HG03139 (cell line): ENCODE results near the gene RTCA.
"Not testable (repeated sequence)": the region's sequence is repeated elsewhere in the genome, so short reads cannot be mapped to it uniquely, and the experiment has no call there.

Experiments
- ATAC-seq: cut with Tn5 transposase; IDR thresholded peaks from one replicate; pipeline ENCODE4 v1.9.1; 2021; ENCODE audit not compliant: unreplicated experiment

RTCA gene

DNA sequence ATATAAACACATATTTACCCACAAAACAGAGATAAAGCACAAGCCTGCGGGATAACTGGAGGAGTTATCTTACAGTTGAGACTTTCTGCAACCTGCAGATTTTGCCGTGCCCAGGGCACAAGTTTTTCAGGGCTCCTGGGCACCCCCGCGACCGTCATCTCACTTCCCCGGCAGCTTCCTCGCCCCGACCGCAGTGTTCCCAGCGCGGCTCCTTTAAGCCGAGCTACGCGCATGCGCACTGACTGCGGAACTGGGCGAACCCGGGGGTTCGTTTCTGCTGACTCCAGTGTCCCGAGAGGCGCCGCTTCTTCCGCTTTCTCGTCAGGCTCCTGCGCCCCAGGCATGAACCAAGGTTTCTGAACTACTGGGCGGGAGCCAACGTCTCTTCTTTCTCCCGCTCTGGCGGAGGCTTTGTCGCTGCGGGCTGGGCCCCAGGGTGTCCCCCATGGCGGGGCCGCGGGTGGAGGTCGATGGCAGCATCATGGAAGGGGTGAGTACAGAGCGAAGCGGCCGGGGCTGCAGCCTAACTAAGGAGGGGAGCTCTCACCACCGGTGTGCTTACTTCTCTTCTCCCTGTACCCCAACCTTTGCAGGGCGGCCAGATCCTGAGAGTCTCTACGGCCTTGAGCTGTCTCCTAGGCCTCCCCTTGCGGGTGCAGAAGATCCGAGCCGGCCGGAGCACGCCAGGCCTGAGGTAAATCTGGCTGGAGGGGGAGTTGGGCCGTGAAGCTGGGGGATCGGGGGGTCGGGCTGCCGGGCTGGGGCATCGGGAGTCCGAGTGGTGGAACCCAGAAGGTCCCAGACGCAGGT, at the start of gene RTCA:
Gene RTCA, plus strand, starts transcription at position 286 of the 810 bp plus-strand sequence. Its CDS starts 160 bp downstream, at position 446.
- ATAC-seq = peak; percentile 96

DNA sequence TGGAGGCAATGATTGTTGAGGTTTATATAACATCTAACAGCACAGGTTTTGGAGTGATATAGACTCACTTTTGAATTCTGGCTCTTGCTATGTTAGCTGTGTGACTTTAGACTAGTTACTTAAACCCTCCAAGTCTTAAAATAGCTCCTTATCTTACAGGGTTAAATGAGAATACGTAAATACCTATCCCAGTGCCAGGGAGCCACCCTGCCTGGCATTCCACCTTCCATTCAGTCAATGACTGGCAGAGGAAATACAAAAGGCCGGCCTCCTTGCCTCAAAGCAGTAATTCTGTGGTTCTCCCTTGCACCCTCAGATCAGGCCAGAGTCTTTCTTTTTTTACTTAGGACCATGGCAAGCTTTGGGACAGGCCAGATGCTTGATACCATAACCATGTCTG, 48.2 kb upstream of the RTCA start:
- ATAC-seq = no peak

DNA sequence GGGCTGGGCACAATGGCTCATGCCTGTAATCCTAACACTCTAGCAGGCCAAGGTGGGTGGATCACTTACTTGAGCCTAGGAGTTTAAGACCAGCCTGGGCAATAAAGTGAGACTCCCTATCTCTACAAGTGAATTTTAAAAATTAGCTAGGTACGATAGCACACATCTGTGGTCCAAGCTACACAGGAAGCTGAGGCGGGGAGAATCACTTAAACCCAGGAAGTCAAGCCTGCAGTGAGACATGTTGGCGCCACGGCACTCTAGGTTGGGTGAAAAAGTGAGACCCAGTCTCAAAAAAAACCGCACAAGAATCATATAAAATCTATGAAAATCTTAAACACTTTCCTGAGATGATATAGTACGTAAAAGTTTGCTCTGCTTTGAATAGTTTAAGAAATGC, 46.6 kb upstream of the RTCA start:
- ATAC-seq = no peak

DNA sequence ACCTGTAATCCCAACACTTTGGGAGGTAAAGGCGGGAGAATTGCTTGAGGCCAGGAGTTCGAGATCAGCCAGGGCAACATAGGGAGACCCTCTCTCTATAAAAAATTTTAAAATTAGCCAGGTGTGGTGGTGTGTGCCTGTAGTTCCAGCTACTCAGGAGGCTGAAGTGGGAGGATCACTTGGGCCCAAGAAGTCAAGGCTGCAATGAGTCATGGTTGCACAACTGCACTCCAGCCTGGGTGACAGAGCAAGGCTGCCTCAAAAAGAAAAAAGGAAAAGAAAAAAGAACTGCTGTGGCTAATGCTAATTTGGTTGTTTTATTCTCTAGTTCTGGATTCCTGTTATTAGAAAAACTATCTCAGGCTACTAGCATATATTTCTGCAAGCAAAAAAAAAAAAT, 46.1 kb upstream of the RTCA start:
- no peak for ATAC-seq

DNA sequence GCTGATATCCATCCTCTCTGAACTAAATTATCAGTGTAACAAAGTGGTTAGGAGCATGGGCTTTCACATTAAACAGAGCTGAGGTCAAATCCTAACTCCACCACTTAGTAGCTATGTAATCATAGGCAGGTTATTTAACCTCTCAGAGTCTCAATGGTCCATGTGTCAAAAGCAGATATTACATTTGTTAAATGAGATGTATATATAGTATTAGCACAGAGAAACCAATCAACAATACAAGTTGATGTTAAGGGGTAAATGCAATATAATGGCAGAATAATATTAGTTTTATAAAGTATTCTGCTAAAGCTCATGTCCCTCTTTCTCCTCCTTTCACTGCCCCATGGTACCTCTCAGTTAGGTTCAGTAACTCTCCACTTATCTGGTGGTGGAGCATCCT, 43.6 kb upstream of the RTCA start:
- ATAC-seq = no peak

DNA sequence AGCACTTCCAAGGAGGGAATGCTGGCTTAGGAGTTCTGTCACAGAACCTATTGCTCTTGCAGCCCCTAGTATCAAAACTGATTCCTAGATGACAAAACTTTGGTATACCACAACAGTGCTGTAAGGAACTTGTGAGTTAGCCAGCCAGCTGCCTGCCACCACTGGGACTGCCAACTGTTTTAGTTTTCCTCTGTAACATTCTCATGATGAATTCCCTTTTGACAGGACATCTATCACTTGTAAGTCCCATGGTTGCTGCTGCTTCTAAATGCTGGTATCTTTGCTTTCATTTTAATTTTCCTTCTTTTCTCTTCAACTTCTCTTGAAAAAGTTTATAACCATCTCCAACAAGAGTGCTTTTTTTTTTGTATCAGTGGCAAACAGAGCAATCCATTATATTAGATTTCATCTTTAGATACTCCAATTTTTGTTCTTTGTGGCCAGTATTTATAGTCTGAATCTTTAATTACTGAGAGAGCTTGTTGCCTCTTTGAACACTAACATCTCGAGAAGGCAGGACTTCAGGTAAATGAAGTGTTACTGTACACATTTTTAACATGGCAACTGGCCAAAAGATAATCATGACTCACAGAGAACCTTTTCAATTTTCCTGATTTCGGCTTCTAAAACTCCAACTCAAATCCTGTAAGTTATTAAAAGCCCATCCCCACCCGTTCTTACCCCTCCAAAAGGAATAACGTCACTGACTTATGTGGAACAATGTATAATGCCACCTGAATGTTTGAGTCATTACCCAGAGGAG, 36.2 kb upstream of the RTCA start:
- ATAC-seq = no peak

DNA sequence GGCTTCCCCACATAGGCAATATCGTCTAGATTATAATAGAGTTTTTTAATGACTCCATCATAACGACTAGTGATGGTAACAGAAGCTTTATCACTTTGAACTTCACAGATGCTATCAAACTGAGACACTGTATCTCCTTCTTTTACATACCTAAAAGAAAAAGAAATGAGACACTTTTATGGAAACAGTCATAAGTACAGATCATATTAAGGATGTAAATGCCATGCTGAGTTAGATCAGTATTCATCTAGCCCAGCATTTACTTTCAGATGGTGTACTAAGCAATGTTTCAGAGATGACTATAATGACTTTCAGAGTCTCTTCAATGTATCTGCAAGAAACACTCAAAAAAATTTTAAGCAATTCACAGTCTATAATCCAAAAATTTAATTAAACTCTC, 35.3 kb upstream of the RTCA start:
- ATAC-seq = no peak

DNA sequence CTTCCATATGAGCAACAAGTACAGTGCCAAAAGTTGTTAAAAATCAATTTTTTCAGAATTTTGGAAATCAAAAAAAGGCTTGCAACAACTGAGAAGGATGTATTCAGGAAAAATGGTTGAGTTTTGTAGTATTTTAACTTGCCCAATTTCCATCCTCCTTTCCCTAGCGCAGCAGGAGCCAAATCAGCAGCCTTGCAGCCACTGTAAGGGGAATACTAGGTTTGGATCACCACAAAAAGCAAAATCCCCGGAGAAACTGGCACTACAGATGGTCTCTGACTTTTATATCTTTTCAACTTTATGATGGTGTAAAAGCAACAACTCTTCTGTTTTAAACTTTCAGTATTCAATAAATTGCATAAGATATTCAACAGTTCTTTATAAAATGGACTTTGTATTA, 34.3 kb upstream of the RTCA start:
- ATAC-seq = no peak

DNA sequence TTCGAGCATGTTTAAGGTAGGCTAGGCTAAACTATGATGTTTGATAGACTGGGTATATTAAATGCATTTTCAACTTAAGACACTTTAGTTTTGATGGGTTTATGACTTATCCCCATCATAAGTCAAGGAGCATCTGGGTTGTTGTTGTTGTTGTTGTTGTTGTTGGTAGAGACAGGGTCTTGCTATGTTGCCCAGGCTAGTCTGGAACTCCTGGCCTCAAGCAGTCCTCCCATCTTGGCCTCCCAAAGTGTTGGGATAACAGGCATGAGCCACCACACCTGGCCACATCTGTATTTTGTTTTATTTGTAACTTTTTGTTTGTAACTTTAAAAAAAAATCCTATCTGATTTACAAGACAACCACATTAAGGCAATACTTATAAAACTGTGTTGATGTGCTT, 33.9 kb upstream of the RTCA start:
- ATAC-seq = no peak

DNA sequence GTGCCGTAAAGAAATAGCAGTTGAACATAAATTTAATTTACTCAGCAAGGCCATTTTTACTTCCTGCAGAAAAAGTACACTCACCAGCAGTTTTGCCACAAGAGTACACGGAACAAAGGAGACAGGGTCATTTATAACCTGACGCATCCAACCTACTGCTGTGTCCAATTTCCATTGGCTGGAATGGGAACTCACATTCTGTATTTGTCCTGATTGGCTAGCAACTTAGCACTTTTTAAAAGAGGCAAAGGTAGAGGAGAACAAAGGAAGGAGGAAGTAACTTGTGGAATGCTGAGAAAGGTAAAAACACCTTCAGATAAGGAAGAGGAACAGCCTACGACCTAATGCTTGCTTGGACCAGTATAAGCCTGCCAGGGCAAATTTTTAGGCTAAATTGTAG, 32.5 kb upstream of the RTCA start:
- not testable (repeated sequence) for ATAC-seq

DNA sequence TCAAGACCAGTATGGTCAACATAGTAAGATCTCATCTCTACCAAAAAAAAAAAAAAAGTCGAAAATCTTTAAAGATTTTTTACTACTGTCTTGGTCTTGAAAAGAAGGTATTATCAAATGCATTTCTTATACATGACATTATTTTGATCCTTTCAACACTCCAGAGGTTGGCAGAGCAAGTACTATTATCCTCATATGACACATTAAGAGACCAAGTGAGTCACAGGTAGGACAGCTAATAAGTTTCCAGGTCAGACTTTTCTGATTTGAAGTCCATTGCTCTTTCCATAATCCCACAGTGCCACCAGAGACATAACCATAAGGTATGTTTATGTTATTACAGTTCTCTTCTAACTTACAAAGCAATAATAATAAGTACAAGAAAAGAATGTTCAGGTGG, 31.6 kb upstream of the RTCA start:
- no peak for ATAC-seq

DNA sequence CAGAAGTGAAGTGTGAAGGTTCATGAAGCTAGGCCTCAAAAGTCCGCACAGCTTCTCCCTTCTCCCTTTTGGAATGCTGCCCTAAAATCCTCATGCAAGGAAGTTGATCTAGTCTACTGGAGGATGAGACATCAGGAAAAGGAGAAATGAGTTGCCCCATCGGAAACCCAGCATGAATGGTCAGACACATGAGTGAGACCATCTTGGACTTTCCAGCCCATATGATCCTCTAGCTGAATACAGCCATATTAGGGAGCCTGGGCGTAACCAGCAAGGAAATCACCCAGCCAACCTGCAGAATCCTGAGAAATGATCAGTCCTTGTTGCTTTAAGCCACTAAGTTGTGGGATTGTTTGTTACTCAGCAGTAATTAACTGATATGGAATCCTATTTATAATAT, 28.9 kb upstream of the RTCA start:
- ATAC-seq = no peak

DNA sequence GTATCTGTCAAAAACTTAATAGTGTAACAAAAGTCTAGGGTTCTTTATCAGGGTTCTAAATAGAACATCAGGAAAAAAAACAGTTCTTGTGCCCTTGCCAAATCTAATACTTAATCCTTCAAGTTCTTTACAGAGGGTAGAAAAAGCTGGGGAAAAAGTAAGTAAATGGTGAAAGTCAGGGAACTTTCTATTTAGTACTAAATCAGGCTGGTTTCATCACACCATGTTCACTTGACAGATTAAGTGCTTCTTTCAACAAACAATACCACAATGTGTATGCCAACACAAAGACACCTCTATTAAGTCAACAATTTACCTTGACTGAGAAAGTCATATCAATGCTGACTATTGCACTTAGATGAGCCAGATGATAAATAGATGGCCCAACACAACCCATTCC, 26.1 kb upstream of the RTCA start:
- ATAC-seq = no peak

DNA sequence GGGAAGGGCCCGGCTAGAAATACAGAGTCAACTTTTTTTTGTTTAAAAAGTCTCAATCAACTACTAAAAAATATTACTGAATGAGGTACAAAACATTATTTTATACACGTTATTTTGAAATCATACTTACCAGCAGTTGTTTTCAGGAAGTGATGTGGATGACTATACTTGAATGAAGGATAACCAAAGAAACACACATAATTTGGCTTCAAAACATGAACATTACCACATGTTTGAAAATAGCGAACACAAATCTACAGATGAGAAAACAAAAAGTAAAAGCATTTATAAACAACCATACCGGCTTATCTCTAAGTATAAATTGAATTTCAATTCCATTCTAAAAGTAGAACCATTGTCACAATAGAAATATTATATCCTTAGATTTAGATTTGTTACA, 25.4 kb upstream of the RTCA start:
- no peak for ATAC-seq

DNA sequence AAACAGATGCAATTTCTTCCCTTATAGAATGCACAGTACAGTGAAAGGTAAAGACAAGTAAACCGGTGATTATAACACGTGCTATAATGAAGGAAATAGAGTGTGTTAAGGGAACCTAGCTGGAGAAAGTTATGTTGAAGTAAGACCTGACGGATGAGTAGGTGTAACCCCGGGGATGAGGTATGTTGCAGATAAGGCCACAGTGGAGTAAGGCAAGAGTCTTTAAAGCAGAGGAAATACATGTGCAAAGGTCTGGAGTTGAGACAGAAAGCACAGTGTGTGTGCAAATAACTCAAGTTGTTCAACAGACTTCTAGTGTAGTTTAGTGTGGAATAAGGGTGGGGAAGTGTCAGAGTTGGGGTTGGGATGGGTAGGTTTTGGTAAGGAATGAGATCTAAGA, 19.3 kb upstream of the RTCA start:
- ATAC-seq = no peak

DNA sequence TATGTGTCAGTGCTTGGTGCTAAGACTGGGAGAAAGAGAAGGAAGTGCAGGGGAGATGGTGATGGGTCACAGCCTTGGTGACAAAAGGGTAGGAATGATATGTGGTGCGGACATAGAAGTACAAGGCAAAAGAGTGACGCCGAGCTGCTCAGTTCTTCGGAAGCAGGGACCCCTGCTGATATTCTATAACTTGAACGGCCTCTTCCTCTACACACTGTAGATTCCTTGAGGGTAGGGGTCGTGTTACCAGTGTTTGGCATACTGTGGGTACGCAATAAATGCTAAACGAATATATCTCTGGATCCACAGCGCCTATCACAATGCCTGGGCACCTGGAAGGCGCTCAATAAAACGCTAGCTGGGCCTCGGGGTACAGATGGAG, 16.9 kb upstream of the RTCA start:
- no peak for ATAC-seq

DNA sequence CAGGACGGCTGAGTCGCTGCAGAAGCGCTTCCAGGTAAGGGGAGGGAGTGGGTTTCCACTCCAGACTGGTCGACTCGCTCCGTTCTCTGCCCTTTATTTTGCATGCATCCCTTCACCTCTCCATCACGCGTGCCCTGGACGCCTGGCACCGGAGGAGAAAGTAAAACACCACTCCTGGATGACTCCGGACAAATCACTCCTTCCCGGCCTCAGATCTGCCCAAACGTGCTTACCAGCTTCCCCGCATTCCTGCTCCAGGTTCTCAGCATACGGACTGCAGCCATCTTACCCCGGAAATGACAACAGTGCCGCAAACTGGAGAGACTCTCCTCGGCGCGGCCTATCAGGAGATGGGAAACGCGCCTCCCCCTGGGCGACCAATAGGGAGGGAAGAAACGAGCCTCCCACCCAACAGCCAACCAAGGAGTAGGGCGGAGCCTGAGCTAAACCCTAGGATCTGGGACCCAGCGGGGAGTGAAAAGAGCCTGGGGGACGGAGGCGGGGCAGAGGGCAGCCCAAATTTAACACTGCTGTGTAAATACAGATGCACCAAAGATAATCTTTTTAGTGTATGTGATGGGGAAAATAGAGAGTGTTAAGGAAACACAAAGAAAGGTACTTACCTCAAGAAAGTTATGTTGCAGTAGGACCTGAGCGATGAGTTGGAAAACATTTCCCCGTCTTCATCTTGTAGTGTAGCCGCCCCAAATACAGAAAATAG, 16.3 kb upstream of the RTCA start, which contains the start of gene DBT:
Gene DBT, minus strand, starts transcription at position 298 of the 721 bp plus-strand sequence. Its CDS starts 14 bp downstream, at position 284.
- ATAC-seq = peak; percentile 100

DNA sequence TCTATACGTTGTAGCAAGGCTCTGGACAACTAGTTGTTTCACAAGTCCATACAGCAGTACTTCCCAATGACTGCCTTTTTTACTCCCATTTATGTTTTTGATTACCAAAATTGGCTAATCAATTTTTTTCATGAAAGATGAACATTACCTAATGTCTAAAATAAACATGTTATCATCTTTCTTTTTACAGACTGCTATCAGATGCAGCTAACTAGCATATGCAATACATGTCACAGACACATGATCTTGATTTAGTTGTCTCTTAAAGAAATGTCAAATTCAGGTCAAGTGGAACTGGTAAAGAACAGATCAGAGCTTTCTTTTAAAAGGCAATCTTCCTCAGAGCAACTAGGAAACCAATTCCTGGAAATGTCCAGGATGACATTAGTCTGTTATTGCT, 15.8 kb upstream of the RTCA start:
- no peak for ATAC-seq

DNA sequence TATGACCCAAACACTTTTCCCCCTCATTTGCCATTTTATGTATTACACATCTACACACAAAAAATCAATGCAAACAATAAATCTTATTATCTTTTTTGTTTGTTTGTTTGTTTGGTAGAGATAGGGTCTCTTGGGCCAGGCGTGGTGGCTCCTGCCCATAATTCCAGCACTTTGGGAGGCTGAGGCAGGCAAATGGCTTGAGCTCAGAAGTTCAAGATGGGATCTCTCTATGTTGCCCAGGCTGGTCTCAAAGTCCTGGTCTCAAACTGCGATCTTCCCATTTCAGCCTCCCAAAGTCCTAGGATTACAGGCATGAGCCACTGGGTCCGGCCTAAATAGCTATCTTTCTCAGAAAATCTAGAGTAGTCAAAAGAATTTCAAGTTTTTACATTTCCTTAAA, 15.2 kb upstream of the RTCA start:
- ATAC-seq = no peak

DNA sequence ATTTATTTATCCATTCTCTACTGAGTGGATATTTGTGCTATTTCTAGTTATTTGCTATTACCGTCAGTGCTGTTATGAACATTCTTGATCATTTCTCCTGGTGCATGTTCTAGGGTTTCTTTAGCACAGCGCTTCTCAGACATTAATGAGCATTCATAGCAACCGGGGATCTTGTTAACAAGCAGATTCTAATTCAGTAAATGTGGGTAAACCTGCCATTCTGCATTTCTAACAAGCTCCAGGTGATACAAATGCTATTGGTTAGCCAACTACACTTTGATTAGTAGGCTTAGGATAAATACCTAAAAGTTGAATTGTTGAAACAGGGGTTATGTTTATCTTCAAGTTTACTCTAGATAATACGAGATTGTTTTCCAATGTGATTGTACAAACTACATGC, 13.1 kb upstream of the RTCA start:
- ATAC-seq = no peak

DNA sequence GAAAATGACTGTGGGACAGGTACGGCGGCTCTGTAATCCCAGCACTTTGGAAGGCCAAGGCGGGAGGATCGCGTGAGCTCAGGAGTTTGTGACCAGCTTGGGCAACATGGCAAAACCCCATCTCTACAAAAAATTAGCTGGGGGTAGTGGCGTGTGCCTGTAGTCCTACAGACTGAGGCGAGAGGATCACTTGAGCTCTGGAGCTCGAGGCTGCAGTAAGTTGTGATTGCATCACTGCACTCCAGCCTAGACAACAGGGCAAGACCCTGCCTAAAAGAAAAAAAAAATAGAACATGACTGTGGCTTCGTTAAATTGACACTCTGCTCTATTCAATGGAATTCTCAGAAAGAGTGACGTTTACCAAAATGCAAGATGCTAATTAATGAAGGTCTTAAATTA, 12.5 kb upstream of the RTCA start:
- no peak for ATAC-seq

DNA sequence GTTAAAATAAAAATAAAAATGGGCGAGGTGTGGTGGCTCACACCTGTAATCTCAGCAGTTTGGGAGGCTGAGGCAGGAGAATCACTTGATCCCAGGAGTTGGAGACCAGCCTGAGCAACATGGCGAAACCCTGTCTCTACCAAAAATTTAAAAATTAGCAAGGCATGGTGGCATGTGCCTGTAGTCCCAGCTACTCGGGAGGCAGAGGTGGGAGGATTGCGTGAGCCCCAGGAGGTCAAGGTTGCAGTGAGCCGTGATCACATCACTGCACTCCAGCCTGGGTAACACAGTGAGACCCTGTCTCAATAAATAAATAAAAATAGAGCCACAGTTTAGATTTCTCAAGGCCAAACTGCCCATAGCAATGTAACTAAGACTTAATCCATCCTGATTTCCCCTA, 9.7 kb upstream of the RTCA start:
- not testable (repeated sequence) for ATAC-seq
